K562 (cell line): ENCODE data around the gene ARPC1A. TPM values are rescaled to one million over a fixed set of nuclear protein-coding genes. Genes with fewer than 3 reads are reported as not detected.

ENCODE experiments used
- NCOA6 ChIP-seq: fragments of 450-650 bp; IDR thresholded peaks from 2 replicates; pipeline ENCODE4 v1.6.1; 2017; ENCODE audit warnings: mild to moderate bottlenecking
- polyA plus RNA-seq, 8 experiments: library from polyadenylated mRNA; depleted of rRNA in 4 of 8; stranded (reverse) in 5 of 8; unstranded in 3 of 8; fragments of >200 nt; fragmentation: Nextera tagmentation in 2 of 8; fragmentation: Illumina TruSeq in 1 of 8; extraction: Ambion mirVana in 2 of 8; extraction: Trizol in 1 of 8; gene quantifications; 2 replicates each; pipeline versions ENCODE4 v1.2.1 to v1.2.3, GENCODE V29; 2011 to 2014; ENCODE audit warnings: inconsistent platforms in 1 of 8, missing spikeins in 1 of 8
- total RNA-seq, 7 experiments: library from RNA; depleted of rRNA in 6 of 7; stranded (reverse); fragments of >200 nt in 6 of 7; fragmentation: Illumina TruSeq in 2 of 7; extraction: Trizol in 2 of 7; gene quantifications; 2 replicates each; pipeline versions ENCODE4 v1.2.1 to v1.2.3, GENCODE V29; 2011 to 2021; ENCODE audit warnings: low replicate concordance in 1 of 7
- TF ChIP-seq, protein P1 (sequence below): sonication (generic); formaldehyde crosslinking; IDR thresholded peaks from 2 replicates; pipeline ENCODE4 v1.8.0; 2022; ENCODE audit warnings: mild to moderate bottlenecking, missing genetic modification reagents
- TF ChIP-seq, protein P2 (sequence below): fragments of 450-650 bp; conservative IDR thresholded peaks from 2 replicates; pipeline ENCODE4 v1.6.1; 2016; ENCODE audit warnings: missing genetic modification characterization, low read depth, mild to moderate bottlenecking, missing compliant biosample characterization, moderate library complexity
- TF ChIP-seq, protein P3 (sequence below): fragments of 250-450 bp; sonication (Bioruptor Pico); IDR thresholded peaks from 2 replicates; pipeline ENCODE4 v1.4.0; 2020; ENCODE audit warnings: mild to moderate bottlenecking, moderate library complexity, borderline replicate concordance

Gene ARPC1A
- total and polyA plus RNA-seq, 9 of the 15 experiments (the other 6 are each of a cell fraction or from before 2014, with no cell fraction given), result 39.5 to 151 (median 86.1) TPM

DNA sequence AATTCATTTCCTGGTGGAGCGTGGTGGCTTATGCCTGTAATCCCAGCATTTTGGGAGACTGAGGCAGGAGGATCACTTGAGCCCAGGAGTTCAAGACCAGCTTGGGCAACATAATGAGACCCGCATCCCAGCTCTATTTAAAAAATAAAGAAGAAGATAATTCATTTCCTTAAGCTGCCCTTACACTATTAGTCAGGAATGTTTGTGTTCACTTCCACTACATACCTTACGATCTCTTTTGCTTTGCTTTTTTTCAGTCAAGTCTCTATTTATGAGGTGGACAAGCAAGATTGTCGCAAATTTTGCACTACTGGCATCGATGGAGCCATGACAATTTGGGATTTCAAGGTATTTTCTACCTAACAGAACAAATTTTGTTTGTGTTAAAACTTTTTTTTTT lies 37.6 kb downstream of the ARPC1A start (continued):
- TF ChIP-seq, protein P1, sequence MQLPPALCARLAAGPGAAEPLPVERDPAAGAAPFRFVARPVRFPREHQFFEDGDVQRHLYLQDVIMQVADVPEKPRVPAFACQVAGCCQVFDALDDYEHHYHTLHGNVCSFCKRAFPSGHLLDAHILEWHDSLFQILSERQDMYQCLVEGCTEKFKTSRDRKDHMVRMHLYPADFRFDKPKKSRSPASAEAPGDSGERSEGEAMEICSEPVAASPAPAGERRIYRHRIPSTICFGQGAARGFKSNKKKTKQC (CRISPR knock-in tag), result no peak
- TF ChIP-seq NCOA6, result no peak
- TF ChIP-seq, protein P2, sequence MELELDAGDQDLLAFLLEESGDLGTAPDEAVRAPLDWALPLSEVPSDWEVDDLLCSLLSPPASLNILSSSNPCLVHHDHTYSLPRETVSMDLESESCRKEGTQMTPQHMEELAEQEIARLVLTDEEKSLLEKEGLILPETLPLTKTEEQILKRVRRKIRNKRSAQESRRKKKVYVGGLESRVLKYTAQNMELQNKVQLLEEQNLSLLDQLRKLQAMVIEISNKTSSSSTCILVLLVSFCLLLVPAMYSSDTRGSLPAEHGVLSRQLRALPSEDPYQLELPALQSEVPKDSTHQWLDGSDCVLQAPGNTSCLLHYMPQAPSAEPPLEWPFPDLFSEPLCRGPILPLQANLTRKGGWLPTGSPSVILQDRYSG (tag), result no peak
- TF ChIP-seq, protein P3, sequence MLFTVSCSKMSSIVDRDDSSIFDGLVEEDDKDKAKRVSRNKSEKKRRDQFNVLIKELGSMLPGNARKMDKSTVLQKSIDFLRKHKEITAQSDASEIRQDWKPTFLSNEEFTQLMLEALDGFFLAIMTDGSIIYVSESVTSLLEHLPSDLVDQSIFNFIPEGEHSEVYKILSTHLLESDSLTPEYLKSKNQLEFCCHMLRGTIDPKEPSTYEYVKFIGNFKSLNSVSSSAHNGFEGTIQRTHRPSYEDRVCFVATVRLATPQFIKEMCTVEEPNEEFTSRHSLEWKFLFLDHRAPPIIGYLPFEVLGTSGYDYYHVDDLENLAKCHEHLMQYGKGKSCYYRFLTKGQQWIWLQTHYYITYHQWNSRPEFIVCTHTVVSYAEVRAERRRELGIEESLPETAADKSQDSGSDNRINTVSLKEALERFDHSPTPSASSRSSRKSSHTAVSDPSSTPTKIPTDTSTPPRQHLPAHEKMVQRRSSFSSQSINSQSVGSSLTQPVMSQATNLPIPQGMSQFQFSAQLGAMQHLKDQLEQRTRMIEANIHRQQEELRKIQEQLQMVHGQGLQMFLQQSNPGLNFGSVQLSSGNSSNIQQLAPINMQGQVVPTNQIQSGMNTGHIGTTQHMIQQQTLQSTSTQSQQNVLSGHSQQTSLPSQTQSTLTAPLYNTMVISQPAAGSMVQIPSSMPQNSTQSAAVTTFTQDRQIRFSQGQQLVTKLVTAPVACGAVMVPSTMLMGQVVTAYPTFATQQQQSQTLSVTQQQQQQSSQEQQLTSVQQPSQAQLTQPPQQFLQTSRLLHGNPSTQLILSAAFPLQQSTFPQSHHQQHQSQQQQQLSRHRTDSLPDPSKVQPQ (CRISPR knock-in tag), result no peak
